Left renal pelvis (tissue), 4 donors: ENCODE measurements around the gene SSU72. TPM values are rescaled to one million over a fixed set of nuclear protein-coding genes. Genes with fewer than 3 reads are reported as not detected.
"Not testable (repeated sequence)": the region's sequence is repeated elsewhere in the genome, so short reads cannot be mapped to it uniquely, and the experiment has no call there.

Experiments
- DNase-seq, 4 donors: peaks; one replicate each; pipeline ENCODE4 v3.0.0-alpha.2; 2013; ENCODE audit warnings: low read depth in 4 of 4, low spot score in 3 of 4
- polyA plus RNA-seq, 4 donors: library from polyadenylated mRNA; unstranded; fragments of 120-200 nt; gene quantifications; one replicate each; pipeline ENCODE4 v1.2.1, GENCODE V29; 2013; ENCODE audit not compliant: insufficient read length in 4 of 4

SSU72 gene
- polyA plus RNA-seq, 4 donors = 77.9 to 93.4 (median 87.3) TPM

GRCh38 chr1:1533894-1534291, 40.8 kb downstream of the SSU72 start:
- DNase-seq = not testable (repeated sequence)

- DNase-seq = not testable (repeated sequence)
Measured at GRCh38 chr1:1533176-1533893, 41.3 kb downstream of the SSU72 start.

GRCh38 chr1:1531947-1532346, 42.7 kb downstream of the SSU72 start:
- no peak for DNase-seq

GRCh38 chr1:1529936-1530335, 44.7 kb downstream of the SSU72 start:
- no peak for DNase-seq

GRCh38 chr1:1529321-1529720, 45.3 kb downstream of the SSU72 start:
- DNase-seq = no peak

GRCh38 chr1:1528301-1529267, 46.1 kb downstream of the SSU72 start:
- DNase-seq = no peak

- DNase-seq = no peak
Measured at GRCh38 chr1:1527092-1527816, 47.4 kb downstream of the SSU72 start.

GRCh38 chr1:1526476-1526875, 48.2 kb downstream of the SSU72 start:
- DNase-seq = not testable (repeated sequence)

GRCh38 chr1:1524750-1525383, 49.8 kb downstream of the SSU72 start:
- not testable (repeated sequence) for DNase-seq

GRCh38 chr1:1523651-1524050, 51.0 kb downstream of the SSU72 start:
- not testable (repeated sequence) for DNase-seq

GRCh38 chr1:1523226-1523625, 51.4 kb downstream of the SSU72 start:
- DNase-seq = not testable (repeated sequence)

GRCh38 chr1:1522536-1522935, 52.1 kb downstream of the SSU72 start:
- not testable (repeated sequence) for DNase-seq

GRCh38 chr1:1521331-1521730, 53.3 kb downstream of the SSU72 start:
- no peak for DNase-seq

- not testable (repeated sequence) for DNase-seq
Measured at GRCh38 chr1:1519805-1520505, 54.7 kb downstream of the SSU72 start.

- not testable (repeated sequence) for DNase-seq
Measured at GRCh38 chr1:1518621-1519007, 56.0 kb downstream of the SSU72 start.

- no peak for DNase-seq
Measured at GRCh38 chr1:1517973-1518620, 56.6 kb downstream of the SSU72 start.

- not testable (repeated sequence) for DNase-seq
Measured at GRCh38 chr1:1516923-1517322, 57.7 kb downstream of the SSU72 start.

- not testable (repeated sequence) for DNase-seq
Measured at GRCh38 chr1:1514376-1514775, 60.3 kb downstream of the SSU72 start.

- not testable (repeated sequence) for DNase-seq
Measured at GRCh38 chr1:1513675-1514074, 61.0 kb downstream of the SSU72 start.
